HFF-Myc (cell line): Measurements from ENCODE around the gene SIRPB1.
"Not testable (repeated sequence)": the region's sequence is repeated elsewhere in the genome, so short reads cannot be mapped to it uniquely, and the experiment has no call there.

Source experiments
- DNase-seq: peaks from one replicate; pipeline ENCODE4 v3.0.0-alpha.2; 2011; ENCODE audit warnings: low read depth; ENCODE audit errors: extremely low read depth
- H3K4me3 ChIP-seq: replicated peaks from 2 replicates; pipeline ENCODE4 v1.5.1; 2011; ENCODE audit warnings: low read depth, mild to moderate bottlenecking, control low read depth, low read length
- CTCF ChIP-seq: IDR thresholded peaks from 2 replicates; pipeline ENCODE4 v1.5.1; 2012; ENCODE audit warnings: mild to moderate bottlenecking, low read depth, low read length, control low read depth; ENCODE audit errors: missing control alignments

The SIRPB1 gene

GRCh38 chr20:1623501-1624205 is 3.8 kb upstream of the SIRPB1 start:
- no peak for DNase-seq
- no peak for TF ChIP-seq CTCF

GRCh38 chr20:1622450-1622849 is 2.6 kb upstream of the SIRPB1 start:
- DNase-seq: no peak
- TF ChIP-seq CTCF: no peak
- no peak overlapping the region for H3K4me3 ChIP-seq

More at GRCh38 chr20:1623501-1624205, 3.8 kb upstream of the SIRPB1 start:
- H3K4me3 ChIP-seq: no peak overlapping the region

GRCh38 chr20:1621316-1621715 is 1.5 kb upstream of the SIRPB1 start:
- no peak for TF ChIP-seq CTCF
- no peak for DNase-seq
- H3K4me3 ChIP-seq: no peak overlapping the region

- no peak for TF ChIP-seq CTCF
- no peak for DNase-seq
- no peak overlapping the region for H3K4me3 ChIP-seq
Measured at GRCh38 chr20:1618954-1619540, 762 bp downstream of the SIRPB1 start.

- no peak for DNase-seq
- TF ChIP-seq CTCF: no peak
- H3K4me3 ChIP-seq: no peak overlapping the region
Measured at GRCh38 chr20:1618479-1618878, 1.3 kb downstream of the SIRPB1 start.

GRCh38 chr20:1616858-1617434 is 2.9 kb downstream of the SIRPB1 start:
- no peak overlapping the region for H3K4me3 ChIP-seq
- no peak for TF ChIP-seq CTCF
- DNase-seq: no peak

- DNase-seq, H3K4me3 ChIP-seq: not testable (repeated sequence)
Measured at GRCh38 chr20:1610404-1610803, 9.4 kb downstream of the SIRPB1 start.

GRCh38 chr20:1608678-1609347 is 11.0 kb downstream of the SIRPB1 start:
- not testable (repeated sequence) for DNase-seq, H3K4me3 ChIP-seq
